Cardiac muscle cell (in vitro differentiated cells and primary cell): ENCODE measurements around the gene TPSD1. TPM values are rescaled to one million over a fixed set of nuclear protein-coding genes. Genes with fewer than 3 reads are reported as not detected.

Experiments used
- DNase-seq, 2 donors: peaks; one replicate each; pipeline versions ENCODE4 v3.0.0 to v3.0.0-alpha.2; 2010 to 2017; ENCODE audit warnings: low read depth in 1 of 2, low spot score in 1 of 2
- H3K27ac ChIP-seq: fragments of 200-600 bp; sonication (generic); 2 replicates; pipeline ENCODE4 v1.5.1; 2016
- H3K27me3 ChIP-seq: fragments of 200-600 bp; sonication (generic); 2 replicates; pipeline ENCODE4 v1.6.0; 2016; ENCODE audit warnings: control low read depth
- H3K36me3 ChIP-seq: fragments of 200-600 bp; sonication (generic); 2 replicates; pipeline ENCODE4 v1.5.1; 2016; ENCODE audit warnings: control low read depth
- H3K4me1 ChIP-seq: fragments of 200-600 bp; sonication (generic); 2 replicates; pipeline ENCODE4 v1.8.1; 2017; ENCODE audit warnings: low read depth, mild to moderate bottlenecking, mixed run types
- H3K4me3 ChIP-seq: fragments of 200-600 bp; sonication (generic); 2 replicates; pipeline ENCODE4 v1.5.1; 2016; ENCODE audit warnings: mild to moderate bottlenecking
- H3K9me3 ChIP-seq: fragments of 200-600 bp; sonication (generic); 2 replicates; pipeline ENCODE4 v1.5.1; 2017; ENCODE audit warnings: low read depth, mild to moderate bottlenecking, control low read depth
- polyA plus RNA-seq: library from polyadenylated mRNA; unstranded; fragments of >200 nt; fragmentation: Nextera tagmentation; extraction: Ambion mirVana; gene quantifications from 2 replicates; pipeline ENCODE4 v1.2.1, GENCODE V29; 2016
- total RNA-seq: library from RNA; depleted of rRNA; stranded (reverse); fragments of >200 nt; gene quantifications from 2 replicates; pipeline ENCODE4 v1.2.3, GENCODE V29; 2016
- TF ChIP-seq, protein P1 (sequence below): IDR thresholded peaks from 2 replicates; pipeline ENCODE4 v1.5.1; 2012; ENCODE audit warnings: low read depth, mild to moderate bottlenecking, low read length

Gene TPSD1
- total and polyA plus RNA-seq, 2 experiments from 2014 or later = not detected

DNA sequence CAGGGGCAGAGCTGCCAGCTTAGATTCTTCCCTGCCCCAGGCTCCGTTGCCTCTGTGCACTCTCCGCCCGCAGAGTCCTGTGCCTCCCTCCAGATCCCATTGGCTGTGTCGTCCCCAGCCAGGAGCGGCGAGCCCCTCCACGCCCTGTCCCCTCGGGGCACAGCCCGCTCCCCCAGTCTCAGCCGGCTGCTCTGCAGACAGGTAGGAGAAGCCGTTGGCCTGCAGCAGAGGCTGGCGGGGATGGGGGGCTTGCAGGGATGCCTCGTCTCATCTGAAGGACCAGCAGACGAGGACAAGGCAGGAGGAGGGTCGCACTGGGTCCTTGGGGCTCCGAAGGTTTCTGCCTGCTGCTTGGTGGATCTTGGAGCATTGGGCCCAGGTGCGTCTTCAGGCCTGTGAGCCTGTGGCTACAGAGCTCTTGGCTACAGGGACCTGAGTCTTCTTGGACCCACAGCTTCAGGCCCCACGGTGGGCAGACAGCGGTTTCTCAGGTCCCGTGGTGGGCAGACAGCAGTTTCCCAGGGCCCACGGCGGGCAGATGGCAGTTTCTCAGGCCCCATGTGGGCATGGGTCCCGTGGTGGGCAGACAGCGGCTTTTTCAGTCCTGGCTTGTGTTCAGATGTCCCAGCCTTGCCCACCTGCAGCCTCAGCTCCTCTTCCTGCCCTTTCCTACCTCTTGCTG is 36.8 kb upstream of the TPSD1 start:
- TF ChIP-seq, protein P1, sequence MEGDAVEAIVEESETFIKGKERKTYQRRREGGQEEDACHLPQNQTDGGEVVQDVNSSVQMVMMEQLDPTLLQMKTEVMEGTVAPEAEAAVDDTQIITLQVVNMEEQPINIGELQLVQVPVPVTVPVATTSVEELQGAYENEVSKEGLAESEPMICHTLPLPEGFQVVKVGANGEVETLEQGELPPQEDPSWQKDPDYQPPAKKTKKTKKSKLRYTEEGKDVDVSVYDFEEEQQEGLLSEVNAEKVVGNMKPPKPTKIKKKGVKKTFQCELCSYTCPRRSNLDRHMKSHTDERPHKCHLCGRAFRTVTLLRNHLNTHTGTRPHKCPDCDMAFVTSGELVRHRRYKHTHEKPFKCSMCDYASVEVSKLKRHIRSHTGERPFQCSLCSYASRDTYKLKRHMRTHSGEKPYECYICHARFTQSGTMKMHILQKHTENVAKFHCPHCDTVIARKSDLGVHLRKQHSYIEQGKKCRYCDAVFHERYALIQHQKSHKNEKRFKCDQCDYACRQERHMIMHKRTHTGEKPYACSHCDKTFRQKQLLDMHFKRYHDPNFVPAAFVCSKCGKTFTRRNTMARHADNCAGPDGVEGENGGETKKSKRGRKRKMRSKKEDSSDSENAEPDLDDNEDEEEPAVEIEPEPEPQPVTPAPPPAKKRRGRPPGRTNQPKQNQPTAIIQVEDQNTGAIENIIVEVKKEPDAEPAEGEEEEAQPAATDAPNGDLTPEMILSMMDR = no peak
- no peaks in the 10 kb centered on the region for H3K27me3 ChIP-seq
- H3K36me3 ChIP-seq = no peaks in the 10 kb centered on the region

DNA sequence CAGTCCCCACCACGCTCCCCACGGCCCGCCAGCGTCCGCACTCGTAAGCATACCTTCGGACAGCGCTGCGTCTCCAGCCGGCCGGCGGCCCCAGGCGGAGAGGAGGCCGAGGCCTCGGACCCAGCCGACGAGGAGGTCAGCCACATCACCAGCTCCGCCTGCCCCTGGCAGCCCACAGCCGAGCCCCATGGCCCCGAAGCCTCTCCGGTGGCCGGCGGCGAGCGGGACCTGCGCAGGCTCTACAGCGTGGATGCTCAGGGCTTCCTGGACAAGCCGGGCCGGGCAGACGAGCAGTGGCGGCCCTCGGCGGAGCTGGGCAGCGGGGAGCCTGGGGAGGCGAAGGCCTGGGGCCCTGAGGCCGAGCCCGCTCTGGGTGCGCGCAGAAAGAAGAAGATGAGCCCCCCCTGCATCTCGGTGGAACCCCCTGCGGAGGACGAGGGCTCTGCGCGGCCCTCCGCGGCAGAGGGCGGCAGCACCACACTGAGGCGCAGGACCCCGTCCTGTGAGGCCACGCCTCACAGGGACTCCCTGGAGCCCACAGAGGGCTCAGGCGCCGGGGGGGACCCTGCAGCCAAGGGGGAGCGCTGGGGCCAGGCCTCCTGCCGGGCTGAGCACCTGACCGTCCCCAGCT is 35.7 kb upstream of the TPSD1 start:
- Histone ChIP-seq H3K4me3 (no peak overlapping the region), H3K27ac (no peak overlapping the region), H3K36me3 (no peaks in the 10 kb centered on the region), H3K9me3 (no peaks in the 10 kb centered on the region), H3K4me1 (no peaks in the 10 kb centered on the region), H3K27me3 (no peaks in the 10 kb centered on the region)
- DNase-seq = no peak
- TF ChIP-seq, protein P1 = no peak

More for the DNA sequence above, 36.8 kb upstream of the TPSD1 start:
- Histone ChIP-seq H3K4me1 (no peaks in the 10 kb centered on the region), H3K9me3 (no peaks in the 10 kb centered on the region), H3K27ac (no peak overlapping the region), H3K4me3 (no peak overlapping the region)
- DNase-seq = no peak

DNA sequence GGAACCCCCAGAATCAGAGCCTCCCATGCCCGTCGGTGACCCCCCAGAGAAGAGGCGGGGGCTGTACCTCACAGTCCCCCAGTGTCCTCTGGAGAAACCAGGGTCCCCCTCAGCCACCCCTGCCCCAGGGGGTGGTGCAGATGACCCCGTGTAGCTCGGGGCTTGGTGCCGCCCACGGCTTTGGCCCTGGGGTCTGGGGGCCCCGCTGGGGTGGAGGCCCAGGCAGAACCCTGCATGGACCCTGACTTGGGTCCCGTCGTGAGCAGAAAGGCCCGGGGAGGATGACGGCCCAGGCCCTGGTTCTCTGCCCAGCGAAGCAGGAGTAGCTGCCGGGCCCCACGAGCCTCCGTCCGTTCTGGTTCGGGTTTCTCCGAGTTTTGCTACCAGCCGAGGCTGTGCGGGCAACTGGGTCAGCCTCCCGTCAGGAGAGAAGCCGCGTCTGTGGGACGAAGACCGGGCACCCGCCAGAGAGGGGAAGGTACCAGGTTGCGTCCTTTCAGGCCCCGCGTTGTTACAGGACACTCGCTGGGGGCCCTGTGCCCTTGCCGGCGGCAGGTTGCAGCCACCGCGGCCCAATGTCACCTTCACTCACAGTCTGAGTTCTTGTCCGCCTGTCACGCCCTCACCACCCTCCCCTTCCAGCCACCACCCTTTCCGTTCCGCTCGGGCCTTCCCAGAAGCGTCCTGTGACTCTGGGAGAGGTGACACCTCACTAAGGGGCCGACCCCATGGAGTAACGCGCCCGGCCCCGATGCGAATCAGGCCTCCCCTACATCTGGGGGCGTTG is 34.8 kb upstream of the TPSD1 start:
- Histone ChIP-seq H3K4me3 (no peak overlapping the region), H3K27ac (no peak overlapping the region), H3K27me3 (no peaks in the 10 kb centered on the region), H3K36me3 (no peaks in the 10 kb centered on the region), H3K4me1 (no peaks in the 10 kb centered on the region), H3K9me3 (no peaks in the 10 kb centered on the region)
- DNase-seq = no peak
- TF ChIP-seq, protein P1 = no peak

DNA sequence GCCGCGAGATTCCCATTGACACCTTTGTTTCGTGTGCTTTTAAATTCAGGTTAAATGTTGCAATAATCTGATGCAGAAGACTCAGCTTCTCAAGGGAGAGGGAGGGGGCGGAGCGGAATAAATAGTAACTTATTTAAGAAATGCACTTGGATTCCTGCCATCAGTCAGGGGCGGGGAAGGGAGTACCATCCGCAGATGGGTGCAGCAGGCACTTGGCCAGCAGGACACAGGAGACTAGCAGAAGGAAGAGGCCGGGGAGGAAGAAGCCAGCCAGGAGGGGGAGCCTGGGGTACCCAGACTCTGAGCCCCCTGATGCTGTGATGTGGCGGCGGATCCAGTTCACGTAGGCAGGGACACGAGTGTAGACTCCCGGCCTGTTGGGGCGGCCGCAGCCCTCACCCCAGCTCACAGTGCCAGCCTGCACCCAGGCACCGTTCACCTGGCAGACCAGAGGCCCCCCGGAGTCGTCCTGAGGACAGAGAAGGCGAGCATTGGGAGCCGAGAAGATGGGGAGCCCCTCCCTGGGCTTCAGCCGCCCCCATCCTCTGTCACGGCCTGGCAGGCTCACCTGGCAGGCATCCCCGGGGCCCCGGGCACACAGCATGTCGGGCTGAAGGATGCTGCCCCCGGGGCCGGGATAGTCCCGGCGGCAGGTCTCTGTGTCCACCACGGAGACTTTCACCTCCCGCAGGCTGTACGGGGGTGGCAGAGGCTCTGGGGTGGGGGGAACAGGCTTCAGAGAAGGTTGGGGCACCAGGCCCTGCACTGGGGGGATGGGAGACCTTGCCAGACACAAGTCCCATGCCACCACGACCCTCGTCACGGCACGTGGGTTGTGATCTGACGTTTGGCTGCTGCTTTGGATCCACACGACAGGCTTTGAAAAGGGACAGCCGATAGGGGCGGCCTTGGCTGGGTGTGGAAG is 34.0 kb upstream of the TPSD1 start:
- no peaks in the 10 kb centered on the region for H3K36me3 ChIP-seq
- DNase-seq = no peak
- TF ChIP-seq, protein P1 = no peak

More for the DNA sequence above, 34.0 kb upstream of the TPSD1 start:
- no peak overlapping the region for H3K27ac ChIP-seq
- H3K27me3 ChIP-seq = no peaks in the 10 kb centered on the region
- H3K4me3 ChIP-seq = no peak overlapping the region
- H3K9me3 ChIP-seq = no peaks in the 10 kb centered on the region
- no peaks in the 10 kb centered on the region for H3K4me1 ChIP-seq
